ENCODE results near the gene CPA2.

GRCh38 chr7:130296221-130296951 is 29.7 kb downstream of the CPA2 start:
- TF ChIP-seq CTCF (conservative IDR thresholded peaks at IDR 0.05 in 1 of 2, IDR thresholded peaks at IDR 0.05 in 1 of 2; ENCODE audit: low read depth in 1 of 2, low read length in 2 of 2) (no peak), EZH2 (IDR thresholded peaks at IDR 0.05; ENCODE audit: low read length, missing control alignments) (no peak)
